Fibroblast of lung (primary cell): ENCODE measurements around the gene MTA1.

ENCODE experiments used
- EZH2 ChIP-seq: IDR thresholded peaks from 2 replicates; pipeline ENCODE4 v1.5.1; 2012; ENCODE audit warnings: low read length, control low read depth, mild to moderate bottlenecking; ENCODE audit errors: missing control alignments
- TF ChIP-seq, protein P1 (sequence below), 2 donors: IDR thresholded peaks in 1 of 2; conservative IDR thresholded peaks in 1 of 2; 1 replicate in 1 of 2; 2 replicates in 1 of 2; pipeline ENCODE4 v1.5.1; 2011 to 2012; ENCODE audit warnings: low read length in 2 of 2, control low read depth in 1 of 2, inconsistent platforms in 1 of 2, low read depth in 1 of 2, mild to moderate bottlenecking in 1 of 2

DNA sequence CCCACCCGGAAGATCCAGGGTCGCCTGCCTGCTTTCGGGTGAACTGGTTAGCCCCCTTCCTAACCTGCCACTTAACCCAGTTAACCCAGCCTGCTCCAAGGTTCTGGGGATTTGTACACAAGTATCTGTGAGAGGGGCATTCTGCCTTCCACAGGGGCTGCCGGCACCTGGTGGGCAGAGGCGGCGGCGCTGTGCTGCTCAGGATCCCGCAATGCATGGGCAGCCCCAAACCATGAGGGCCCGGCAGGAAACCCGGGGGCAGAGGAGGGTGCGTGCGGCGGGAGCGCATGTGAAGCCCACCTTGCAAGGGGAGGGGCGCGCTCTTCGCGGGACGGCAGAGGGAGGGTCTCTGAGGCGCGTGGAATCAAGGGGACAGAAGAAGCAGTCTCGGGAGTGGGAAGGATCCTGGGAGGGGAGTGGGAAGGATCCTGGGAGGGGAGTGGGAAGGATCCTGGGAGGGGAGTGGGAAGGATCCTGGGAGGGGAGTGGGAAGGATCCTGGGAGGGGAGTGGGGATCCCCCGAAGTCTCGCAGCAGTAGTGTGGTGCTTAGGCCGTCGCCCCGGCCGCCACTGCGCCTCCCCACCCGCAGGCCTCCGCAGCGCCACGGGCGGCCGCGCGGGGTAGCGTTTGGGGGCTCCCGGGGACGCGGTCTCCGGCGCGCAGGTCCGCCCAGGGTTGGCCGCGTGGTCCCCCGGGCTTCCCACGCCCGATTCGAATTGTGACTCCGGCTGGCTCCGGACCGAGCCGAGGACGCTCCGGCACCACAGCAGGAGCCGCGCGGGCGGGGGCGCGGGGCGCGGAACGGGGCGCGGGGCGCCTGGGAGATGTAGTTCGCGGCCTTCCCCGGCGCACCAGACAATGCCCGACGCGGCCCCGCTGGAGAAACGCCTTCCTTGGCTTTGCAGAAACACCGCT lies 4.9 kb upstream of the MTA1 start:
- TF ChIP-seq, protein P1, sequence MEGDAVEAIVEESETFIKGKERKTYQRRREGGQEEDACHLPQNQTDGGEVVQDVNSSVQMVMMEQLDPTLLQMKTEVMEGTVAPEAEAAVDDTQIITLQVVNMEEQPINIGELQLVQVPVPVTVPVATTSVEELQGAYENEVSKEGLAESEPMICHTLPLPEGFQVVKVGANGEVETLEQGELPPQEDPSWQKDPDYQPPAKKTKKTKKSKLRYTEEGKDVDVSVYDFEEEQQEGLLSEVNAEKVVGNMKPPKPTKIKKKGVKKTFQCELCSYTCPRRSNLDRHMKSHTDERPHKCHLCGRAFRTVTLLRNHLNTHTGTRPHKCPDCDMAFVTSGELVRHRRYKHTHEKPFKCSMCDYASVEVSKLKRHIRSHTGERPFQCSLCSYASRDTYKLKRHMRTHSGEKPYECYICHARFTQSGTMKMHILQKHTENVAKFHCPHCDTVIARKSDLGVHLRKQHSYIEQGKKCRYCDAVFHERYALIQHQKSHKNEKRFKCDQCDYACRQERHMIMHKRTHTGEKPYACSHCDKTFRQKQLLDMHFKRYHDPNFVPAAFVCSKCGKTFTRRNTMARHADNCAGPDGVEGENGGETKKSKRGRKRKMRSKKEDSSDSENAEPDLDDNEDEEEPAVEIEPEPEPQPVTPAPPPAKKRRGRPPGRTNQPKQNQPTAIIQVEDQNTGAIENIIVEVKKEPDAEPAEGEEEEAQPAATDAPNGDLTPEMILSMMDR (conservative IDR thresholded peaks at IDR 0.05 in 1 of 2, IDR thresholded peaks at IDR 0.05 in 1 of 2; ENCODE audit: low read depth in 1 of 2, low read length in 2 of 2) = peak; percentile 19 to 46
- TF ChIP-seq EZH2 = no peak
